GM12801 (cell line): ENCODE results near the gene CYSLTR1.

Experiments
- CTCF ChIP-seq: IDR thresholded peaks from one replicate; pipeline ENCODE4 v1.5.1; 2011; ENCODE audit warnings: control low read depth; ENCODE audit not compliant: insufficient read length; ENCODE audit errors: extremely low read depth

Gene CYSLTR1

GRCh38 chrX:78330540-78330939 lies 3.1 kb upstream of the CYSLTR1 start:
- TF ChIP-seq CTCF: no peak

- no peak for TF ChIP-seq CTCF
Observed at GRCh38 chrX:78330068-78330467, 2.7 kb upstream of the CYSLTR1 start.

GRCh38 chrX:78329486-78329885 lies 2.1 kb upstream of the CYSLTR1 start:
- no peak for TF ChIP-seq CTCF

GRCh38 chrX:78326401-78326800 lies 1.0 kb downstream of the CYSLTR1 start:
- no peak for TF ChIP-seq CTCF

- TF ChIP-seq CTCF: no peak
Observed at GRCh38 chrX:78322863-78323262, 4.5 kb downstream of the CYSLTR1 start.

GRCh38 chrX:78321809-78322208 lies 5.6 kb downstream of the CYSLTR1 start:
- no peak for TF ChIP-seq CTCF

GRCh38 chrX:78316265-78316664 lies 11.1 kb downstream of the CYSLTR1 start:
- TF ChIP-seq CTCF: no peak

GRCh38 chrX:78315745-78316144 lies 11.7 kb downstream of the CYSLTR1 start:
- no peak for TF ChIP-seq CTCF
